SK-N-SH treated with all-trans-retinoic acid at 6 μM for 48 hours (cell line): Measurements from ENCODE around the gene MTMR10.

ENCODE experiments used
- ARNTL ChIP-seq: fragments of 450-650 bp; formaldehyde crosslinking; IDR thresholded peaks from 2 replicates; pipeline ENCODE4 v1.5.0; 2020; ENCODE audit warnings: low read depth, mild to moderate bottlenecking, moderate library complexity, borderline replicate concordance
- CREB5 ChIP-seq: fragments of 250-450 bp; sonication (Bioruptor Pico); IDR thresholded peaks from 2 replicates; pipeline ENCODE4 v1.5.1; 2020; ENCODE audit warnings: low read depth, mild to moderate bottlenecking, moderate library complexity
- PATZ1 ChIP-seq: fragments of 250-450 bp; sonication (Bioruptor Pico); IDR thresholded peaks from 2 replicates; pipeline ENCODE4 v1.8.0; 2020; ENCODE audit warnings: mild to moderate bottlenecking, moderate library complexity, borderline replicate concordance
- ZC3H10 ChIP-seq: fragments of 250-450 bp; sonication (Bioruptor Pico); IDR thresholded peaks from 2 replicates; pipeline ENCODE4 v1.5.1; 2021; ENCODE audit warnings: mild to moderate bottlenecking, moderate library complexity
- ZFP30 ChIP-seq: fragments of 450-650 bp; formaldehyde crosslinking; IDR thresholded peaks from 2 replicates; pipeline ENCODE4 v1.5.0; 2022; ENCODE audit warnings: mild to moderate bottlenecking, moderate library complexity

GRCh38 chr15:30992249-30992864 is 929 bp upstream of the MTMR10 start:
- TF ChIP-seq ARNTL (CRISPR knock-in tag), result no peak
- no peak for TF ChIP-seq ZFP30 (CRISPR knock-in tag)
- TF ChIP-seq PATZ1, result no peak
- no peak for TF ChIP-seq ZC3H10 (CRISPR knock-in tag)
- no peak for TF ChIP-seq CREB5
